CD4-positive, alpha-beta T cell treated with Interleukin-15 for 1 hour (primary cell): Measurements from ENCODE around the gene ZBED1.
"Not testable (repeated sequence)": the region's sequence is repeated elsewhere in the genome, so short reads cannot be mapped to it uniquely, and the experiment has no call there.

Source experiments
- DNase-seq: peaks from one replicate; pipeline ENCODE4 v3.0.0-alpha.2; 2020

Gene ZBED1

DNA sequence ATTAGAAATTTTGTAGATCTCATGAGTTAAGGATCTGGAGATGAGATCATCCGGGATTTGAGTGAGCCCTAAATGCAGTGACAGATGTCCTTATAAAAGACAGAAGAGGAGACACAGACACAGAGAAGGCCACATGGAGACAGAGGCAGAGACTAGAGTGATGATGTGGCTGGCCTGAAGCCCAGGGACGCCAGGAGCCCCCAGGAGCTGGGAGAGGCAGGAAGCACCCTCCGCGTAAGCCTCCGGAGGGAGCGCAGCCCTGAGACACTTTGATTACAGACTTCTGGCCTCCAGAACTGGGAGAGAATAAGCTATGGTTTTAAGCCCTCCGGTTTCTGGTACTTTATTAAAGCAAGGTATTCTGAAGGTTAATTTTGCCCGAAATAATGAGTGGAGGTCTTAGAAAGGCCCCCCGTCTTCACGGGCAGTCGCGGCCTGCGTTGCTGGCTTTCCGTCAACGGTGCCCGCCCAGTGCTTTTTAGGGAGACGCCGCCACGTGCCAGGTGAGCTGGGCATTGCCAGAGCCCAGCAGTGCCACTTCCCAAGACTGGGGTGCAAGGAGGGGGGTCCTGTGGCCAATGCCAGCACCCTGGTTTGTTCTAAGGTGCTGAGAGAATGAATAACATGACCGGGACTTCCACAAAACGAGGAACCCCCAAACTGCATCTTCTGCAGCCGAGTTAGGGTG is 8.1 kb downstream of the ZBED1 start:
- no peak for DNase-seq

DNA sequence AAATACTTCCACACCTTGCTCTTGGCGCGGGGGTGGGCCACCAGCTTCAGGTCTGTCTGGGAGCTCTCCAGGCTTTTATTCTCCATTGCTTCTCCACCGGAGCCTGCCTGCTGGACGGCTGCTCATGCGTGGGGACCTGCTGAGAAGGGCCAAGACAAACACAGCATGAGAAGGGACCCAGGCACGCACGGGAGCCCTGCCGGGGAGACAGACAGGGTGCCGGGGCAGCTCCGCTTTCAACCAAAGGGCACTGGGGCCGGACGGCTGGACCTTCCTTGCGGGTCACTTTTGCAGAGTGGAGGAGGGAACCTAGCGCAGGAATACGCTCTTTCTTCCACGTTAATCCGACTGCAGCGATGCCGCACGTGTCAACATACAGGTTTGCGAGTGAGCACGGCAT is 10.1 kb downstream of the ZBED1 start:
- DNase-seq, result no peak

DNA sequence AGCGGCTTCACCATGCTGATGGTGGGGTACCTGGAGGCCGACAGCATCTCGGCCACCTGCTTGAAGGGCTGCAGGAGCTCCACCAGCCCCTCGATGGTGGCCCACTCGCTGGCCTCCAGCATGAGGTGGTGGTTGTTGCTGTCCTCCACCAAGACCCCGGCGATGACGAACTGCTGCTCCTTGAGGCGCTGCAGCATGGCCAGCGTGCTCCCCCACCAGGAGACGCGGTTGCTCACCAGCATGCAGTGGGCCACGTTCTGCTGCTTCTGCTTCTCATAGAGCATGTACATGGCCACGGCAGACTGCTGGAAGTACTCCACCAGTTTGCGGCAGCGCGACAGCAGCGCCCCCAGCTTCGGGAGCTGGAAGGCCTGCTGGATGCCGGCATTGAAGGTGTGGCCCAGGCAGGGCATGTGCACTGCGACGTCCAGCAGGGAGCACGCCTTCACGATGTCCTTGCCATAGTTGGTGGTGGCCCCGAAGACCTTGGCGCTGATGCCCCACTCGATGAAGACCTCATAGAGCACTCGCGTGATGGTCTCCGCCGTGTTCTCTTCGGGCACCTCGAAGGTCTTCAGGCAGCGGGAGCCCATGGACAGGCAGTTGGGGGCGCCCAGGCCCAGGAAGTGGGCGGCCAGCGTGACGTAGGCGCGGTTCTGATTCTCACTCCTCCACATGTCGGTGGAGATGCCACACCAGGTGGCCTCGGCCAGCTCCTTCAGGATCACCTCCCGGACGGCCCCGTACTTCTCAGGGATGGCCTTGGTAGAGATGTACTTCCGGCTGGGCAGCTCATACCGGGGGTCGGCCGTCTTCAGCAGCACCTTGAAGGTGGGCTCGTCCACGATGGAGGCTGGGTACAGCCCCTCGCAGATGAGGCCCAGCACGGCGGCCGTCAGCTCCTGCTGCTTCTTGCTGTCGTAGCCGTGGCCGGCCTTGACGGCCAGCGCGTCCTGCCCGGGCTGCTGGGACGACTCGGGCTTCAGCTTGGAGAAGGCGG is 11.0 kb downstream of the ZBED1 start:
- no peak for DNase-seq

DNA sequence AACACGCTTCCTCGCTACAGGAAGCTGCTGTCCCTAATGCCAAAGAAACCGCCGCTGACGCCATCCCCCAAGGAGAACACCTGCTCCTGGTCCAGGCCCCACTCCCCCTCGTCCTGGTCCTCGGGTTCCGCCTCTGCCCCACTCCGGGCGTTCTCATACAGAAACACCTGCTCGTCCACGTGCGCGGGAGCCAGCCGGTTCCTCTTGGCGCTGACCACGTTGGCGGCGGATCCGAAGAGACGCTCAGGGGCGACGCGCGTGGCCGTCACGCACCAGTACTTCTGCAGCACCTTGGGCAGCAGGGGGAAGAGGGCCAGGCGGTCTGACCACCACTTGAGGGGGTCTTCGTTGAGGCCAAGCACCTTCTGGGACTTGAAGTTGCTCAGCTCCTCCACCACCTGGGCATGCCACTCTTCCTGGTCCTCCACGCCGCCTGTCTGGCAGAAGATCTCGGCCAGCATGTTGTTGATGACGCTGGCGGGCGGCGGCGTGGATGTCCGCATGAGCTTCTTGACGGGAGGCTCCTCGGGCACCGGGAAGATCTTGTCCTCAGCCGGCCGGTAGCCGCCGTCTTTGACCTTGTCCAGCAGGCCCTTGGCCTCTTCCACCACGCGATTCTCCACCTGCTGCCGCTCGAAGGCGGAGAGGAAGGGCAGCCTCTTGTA is 12.0 kb downstream of the ZBED1 start:
- DNase-seq, result no peak

DNA sequence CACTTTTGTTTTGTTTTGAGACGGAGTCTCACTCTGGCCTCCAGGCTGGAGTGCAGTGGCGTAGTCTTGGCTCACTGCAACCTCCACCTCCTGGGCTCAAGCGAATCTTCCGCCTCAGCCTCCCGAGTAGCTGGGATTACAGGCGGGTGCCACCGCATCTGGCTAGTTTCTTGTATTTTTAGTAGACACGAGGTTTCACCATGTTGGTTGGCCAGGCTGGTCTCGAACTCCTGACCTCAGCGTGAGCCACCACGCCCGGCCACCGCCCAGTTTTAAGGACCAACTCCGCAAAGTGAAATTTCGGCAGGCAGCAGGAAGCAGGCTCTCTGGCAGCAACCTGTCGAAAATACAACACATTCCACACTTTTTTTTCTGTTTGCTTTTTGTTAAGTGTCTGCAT is 13.4 kb downstream of the ZBED1 start:
- no peak for DNase-seq

DNA sequence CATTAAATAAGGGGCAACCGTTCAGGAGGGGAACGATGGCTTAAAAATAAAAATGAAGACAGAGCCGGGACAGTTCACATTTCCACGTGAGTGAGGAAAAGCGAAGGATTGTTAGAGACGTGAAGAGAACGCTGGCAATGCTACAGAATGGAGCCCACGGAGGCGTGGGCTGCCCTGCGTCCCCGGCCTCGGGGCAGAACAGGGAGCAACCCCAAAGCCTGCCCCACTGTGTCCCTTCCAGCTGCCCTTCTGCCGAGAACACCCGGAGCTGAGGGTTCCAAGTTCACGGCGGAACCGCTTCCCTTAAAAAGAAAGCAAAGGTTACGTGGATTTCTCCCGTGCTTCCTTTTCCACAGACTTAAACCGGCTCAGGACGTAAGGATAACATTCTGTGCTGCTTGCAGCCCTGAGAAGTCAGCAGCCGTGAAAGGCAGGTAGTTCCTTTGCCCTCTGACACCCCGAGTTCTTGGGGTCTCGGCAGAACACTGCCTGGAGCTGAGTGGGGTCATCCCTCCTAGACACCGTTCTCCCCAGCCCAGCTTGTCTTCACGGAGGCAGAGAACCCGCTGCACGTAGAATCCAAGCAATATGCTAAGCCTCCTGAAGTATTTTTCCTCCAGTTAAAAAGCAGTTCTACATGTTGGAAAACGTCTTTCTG is 14.2 kb downstream of the ZBED1 start:
- DNase-seq, result no peak

DNA sequence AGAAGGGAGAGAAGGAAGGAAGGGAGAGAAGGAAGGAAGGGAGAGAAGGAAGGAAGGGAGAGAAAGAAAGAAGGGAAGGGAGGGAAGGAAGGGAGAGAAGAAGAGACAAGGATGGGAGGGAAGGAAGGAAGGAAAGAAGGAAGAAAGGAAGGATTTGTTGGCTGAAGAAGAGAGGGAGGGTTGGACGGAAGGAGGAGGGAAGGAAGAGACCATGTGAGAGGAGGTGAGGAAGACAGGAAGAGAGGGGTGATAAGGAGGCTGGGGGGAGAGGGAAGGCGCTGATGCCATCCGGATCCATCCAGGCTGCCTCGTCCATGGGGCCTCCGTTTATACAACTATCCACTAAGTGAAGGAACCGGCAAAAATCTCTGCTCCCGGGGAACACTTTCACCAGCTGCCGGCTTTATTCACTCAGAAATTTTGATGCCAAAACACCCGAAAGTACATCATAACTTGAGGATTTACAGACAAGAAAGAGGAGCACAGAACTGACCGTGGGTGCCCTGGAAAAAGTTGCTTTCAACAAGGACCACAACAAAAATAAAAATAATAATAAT is 14.9 kb downstream of the ZBED1 start:
- DNase-seq, result no peak

DNA sequence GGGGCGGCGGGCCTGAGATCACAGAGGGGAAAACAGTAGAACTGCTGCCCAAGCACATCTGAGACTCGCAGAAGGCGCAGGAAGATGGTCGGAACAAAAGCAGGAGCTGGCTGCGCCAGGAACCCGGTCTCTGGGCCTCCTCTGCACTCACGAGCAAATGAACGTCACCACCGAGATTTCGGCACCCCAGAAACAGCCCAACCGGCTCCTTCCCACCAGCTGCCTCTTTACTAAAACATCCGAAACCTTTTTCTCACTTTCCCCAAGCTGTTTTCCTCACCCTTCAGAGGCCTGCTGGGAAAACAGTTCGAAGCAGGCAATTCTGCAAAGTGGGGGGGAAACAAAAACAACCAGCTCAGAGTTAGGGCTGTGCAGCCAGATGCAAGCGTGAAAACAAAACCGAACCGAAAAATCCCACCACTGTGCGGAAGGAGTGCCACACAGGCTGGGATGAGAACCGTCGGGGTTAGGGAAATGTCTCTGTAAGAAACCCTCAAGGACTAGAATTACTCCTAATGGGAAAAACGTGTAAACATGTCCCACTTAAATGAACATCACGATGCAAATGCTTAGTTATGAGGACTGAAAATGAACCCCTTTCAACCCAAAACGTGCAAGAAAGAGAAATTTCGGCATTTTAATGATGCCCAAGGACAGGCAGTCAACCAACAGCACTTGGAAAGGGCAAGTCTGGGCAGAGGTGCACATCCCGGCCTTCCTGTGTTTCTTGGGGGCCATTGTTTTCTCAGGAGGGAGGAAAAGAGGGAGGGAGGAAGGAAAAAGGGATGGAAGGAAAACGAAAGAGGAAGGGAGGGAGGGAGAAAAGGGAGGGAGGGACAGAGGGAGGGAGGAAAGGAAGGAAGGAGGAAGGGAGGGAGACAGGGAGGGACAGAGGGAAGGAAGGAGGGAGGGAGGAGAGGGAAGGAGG is 15.8 kb downstream of the ZBED1 start:
- no peak for DNase-seq

DNA sequence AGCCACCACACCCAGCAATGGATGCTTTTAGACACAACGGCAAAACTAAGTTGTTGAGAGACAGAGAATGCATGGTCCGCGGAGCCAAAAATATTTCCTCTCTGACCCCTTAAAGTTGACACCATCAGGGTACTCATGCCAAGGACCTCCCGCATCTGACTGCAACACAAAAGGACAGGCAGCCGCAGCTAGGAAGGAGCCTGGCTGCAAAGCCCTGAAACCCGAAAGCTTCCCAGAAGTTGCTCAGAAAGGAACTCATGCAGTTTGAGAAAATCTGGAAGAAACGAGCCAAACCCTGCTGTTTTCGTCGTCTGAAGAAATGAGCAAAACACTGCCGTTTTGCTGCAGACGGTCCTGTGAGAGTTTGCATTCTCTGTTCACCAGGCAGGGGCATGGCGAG is 16.5 kb downstream of the ZBED1 start:
- DNase-seq, result no peak

DNA sequence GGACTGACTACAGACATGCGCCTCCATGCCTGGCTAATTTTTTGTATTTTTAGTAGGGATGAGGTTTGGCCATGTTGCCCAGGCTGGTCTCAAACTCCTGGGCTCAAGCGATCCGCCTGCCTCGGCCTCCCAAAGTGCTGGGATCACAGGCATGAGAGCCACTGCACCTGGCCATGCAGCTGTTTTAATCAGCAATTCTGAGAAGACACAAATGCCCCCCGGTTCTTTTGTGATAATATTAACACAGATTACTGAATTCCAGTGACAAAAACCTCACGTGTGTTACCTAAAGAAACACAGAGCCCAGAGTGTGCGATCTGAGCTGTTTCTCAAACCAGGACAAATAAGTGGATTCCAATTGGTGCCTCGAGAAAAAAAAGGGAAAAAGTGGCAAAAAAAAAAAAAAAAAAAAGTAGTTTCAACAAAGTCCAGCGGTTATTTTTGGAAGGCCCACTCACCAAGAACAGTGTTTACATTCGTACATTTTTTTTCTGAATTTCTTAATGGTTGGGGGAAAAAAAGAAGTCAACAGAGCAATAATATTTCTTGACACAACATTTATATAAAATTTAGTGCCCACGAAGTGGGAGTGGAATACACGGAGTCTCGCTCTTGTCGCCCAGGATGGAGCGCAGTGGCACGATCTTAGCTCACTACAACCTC is 17.2 kb downstream of the ZBED1 start:
- no peak for DNase-seq

DNA sequence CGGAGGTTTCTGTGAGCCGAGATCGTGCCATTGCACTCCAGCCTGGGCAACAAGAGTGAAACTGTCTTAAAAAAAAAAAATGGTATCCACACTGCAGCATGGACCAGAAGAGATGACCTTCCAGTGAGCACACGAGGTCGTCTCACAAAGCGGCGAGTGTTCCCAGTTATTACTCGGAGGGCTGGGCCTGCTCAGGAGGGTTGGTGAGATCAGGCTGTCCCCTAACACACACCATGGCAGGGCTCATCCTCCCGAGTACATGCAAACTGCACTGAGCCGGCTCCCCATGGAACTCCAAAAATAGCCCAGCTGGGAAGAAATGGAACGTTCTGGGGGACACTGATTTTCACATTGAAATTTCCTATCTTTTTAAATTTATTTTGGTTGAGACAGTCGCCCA is 19.2 kb downstream of the ZBED1 start:
- DNase-seq, result not testable (repeated sequence)

DNA sequence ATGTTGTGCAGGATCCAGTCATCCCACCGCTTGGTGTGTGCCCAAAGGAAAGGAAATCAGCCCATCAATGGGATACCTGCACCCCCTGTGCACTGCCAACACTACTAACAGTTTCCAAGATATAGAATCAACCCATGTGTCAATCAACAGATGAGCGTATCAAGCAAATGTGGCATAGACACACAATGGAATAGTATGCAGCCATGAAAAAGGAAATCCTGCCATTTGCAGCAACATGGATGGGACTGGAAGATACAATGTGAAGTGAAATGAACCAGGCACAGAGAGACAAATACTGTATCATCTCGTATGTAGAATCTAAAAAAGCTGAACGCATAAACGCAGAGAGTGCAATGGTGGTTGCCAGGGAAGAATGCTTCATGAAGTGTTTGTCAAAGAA is 20.8 kb downstream of the ZBED1 start:
- DNase-seq, result not testable (repeated sequence)

DNA sequence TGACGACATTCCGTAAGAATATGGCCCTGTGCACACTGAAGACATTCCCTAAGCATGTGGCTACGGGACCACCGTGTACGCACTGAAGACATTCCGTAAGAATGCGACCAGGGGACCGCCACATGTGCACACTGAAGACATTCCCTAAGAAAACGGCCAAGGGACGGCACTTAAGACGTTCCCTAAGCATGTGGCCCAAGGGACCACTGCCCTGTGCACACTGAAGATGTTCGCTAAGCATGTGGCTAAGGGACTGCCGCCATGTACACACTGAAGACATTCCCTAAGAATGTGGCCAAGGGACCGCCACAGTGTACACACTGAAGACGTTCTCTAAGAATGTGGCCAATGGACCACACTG is 21.4 kb downstream of the ZBED1 start:
- DNase-seq, result no peak

DNA sequence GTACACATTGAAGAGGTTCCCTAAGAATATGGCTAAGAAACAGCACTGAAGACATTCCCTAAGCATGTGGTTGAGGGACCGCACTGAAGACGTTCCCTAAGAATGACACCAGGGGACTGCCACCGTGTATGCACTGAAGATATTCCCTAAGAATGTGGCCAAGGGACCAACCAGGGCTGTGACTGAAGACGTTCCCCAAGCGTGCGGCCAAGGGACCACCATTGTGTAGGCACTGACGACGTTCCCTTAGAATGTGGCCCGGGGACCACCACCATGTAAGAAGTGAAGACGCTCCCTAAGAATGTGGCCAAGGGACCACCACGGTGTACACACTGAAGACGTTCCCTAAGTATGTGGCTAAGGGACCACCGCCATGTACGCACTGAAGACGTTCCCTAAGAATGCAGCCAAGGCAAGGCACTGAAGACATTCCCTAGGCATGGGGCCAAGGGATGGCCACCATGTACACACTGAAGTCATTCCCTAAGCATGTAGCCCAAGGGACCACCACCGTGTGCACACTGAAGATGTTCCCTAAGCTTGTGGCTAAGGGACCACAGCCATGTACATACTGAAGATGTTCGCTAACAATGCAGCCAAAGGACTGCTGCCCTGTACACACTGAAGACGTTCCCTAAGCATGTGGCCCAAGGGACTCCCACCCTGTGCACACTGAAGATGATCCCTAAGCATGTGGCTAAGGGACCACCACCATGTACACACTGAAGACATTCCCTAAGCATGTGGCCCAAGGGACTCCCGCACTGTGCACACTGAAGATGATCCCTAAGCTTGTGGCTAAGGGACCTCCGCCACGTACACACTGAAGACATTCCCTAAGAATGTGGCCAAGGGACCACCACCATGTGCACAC is 22.0 kb downstream of the ZBED1 start:
- DNase-seq, result no peak

DNA sequence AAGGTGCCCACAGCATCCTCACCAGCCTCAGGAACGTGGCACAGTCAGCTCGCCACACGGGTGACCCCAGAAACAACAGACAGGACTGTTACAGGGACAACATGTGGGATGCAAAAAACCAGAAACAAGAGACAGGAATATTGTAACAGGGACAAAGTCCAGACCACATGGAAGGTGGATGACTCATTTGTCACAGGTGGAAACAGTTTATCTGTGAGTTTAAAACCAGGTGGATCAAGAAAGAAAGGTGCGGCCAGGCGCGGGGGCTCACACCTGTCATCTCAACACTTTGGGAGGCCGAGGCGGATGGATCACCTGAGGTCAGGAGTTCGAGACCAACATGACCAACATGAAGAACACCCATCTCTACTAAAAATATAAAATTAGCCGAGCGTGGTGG is 23.5 kb downstream of the ZBED1 start:
- DNase-seq, result not testable (repeated sequence)

DNA sequence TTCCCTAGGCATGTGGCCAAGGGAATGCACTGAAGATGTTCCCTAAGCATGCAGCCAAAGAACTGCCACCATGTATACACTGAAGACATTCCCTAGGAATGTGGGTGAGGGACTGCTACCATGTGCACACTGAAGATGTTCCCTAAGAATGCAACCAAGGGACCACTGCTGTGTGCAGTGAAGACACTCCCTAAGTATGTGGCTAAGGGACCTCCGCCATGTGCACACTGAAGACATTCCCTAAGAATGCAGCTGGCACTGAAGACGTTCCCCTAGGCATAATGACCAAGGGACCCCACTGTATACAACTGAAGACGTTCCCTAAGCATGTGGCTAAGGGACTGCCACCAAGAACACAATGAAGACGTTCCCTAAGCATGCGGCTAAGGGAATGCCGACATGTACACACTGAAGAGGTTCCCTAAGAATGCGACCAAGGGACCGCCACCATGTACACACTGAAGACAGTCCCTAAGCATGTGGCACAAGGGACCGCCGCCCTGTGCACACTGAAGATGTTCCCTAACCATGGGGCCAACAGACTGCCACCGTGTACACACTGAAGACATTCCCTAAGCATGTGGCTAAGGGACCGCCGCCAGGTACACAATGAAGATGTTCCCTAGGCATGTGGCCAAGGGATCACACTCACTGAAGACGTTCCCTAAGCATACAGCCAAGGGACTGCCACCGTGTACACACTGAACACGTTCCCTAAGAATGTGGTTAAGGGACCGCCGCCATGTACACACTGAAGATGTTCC is 25.6 kb downstream of the ZBED1 start:
- DNase-seq, result no peak

DNA sequence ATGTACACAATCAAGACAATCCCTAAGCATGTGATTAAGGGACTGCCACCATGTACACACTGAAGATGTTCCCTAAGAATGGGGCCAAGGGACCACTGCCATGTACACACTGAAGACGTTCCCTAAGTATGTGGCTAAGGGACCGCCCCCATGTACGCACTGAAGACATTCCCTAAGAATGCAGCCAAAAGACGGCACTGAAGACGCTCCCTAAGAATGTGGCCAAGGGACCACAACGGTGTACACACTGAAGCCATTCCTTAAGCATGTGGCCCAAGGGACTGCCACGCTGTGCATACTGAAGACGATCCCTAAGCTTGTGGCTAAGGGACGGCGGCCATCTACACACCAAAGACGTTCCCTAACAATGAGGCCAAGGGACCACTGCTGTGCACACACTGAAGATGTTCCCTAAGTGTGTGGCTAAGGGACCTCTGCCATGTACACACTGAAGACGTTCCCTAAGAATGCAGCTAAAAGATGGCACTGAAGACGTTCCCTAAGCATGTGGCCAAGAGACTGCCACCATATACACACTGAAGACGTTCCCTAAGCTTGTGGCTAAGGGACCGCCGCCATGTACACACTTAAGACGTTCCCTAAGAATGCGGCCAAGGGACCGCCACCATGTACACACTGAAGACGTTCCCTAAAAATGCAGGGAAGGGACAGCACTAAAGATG is 26.4 kb downstream of the ZBED1 start:
- DNase-seq, result no peak

DNA sequence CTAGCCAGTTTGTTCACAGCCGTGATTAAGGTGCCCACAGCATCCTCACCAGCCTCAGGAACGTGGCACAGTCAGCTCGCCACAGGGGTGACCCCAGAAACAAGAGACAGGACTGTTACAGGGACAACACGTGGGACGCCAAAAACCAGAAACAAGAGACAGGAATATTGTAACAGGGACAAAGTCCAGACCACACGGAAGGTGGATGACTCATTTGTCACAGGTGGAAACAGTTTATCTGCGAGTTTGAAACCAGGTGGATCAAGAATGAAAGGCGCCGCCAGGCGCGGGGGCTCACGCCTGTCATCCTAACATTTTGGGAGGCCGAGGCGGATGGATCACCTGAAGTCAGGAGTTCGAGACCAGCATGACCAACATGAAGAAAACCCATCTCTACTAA is 27.7 kb downstream of the ZBED1 start:
- not testable (repeated sequence) for DNase-seq

DNA sequence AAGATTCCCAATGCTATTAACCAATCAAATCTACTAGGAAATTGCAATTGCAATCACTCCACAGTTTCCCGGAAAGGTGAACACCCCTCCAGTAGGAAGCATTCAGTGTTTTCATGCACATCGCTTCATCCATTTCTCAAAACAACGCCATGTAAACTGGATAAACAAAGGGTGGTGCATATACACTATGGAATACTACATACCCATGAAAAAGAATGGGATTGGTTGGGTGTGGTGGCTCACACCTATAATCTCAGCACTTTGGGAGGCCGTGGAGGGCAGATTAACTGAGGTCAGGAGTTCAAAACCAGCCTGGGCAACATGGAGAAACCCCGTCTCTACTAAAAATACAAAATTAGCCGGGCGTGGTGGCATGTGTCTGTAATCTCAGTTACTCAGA is 29.1 kb downstream of the ZBED1 start:
- no peak for DNase-seq
